ENCODE results near the gene FADS2.

FADS2 gene

DNA sequence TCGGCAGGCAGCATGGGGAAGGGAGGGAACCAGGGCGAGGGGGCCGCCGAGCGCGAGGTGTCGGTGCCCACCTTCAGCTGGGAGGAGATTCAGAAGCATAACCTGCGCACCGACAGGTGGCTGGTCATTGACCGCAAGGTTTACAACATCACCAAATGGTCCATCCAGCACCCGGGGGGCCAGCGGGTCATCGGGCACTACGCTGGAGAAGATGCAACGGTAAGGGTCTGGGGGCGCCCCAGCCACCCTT, 204 bp downstream of the FADS2 start:
- CTCF ChIA-PET = interaction anchor here (0.7 to 6.0 kb wide), 13 partner anchors 8 to 280 kb away, joined by 3 to 58 read pairs (median 5); partner anchors contain the start of gene FADS1
- no peak for DNase-seq (ENCODE audit: low read depth, low spot score)
- POLR2A ChIA-PET = interaction anchor here (0.7 to 2.1 kb wide), 6 partner anchors 10 to 711 kb away, joined by 3 to 14 read pairs (median 3); partner anchors contain the start of gene BEST1
- TF ChIP-seq, protein P1, sequence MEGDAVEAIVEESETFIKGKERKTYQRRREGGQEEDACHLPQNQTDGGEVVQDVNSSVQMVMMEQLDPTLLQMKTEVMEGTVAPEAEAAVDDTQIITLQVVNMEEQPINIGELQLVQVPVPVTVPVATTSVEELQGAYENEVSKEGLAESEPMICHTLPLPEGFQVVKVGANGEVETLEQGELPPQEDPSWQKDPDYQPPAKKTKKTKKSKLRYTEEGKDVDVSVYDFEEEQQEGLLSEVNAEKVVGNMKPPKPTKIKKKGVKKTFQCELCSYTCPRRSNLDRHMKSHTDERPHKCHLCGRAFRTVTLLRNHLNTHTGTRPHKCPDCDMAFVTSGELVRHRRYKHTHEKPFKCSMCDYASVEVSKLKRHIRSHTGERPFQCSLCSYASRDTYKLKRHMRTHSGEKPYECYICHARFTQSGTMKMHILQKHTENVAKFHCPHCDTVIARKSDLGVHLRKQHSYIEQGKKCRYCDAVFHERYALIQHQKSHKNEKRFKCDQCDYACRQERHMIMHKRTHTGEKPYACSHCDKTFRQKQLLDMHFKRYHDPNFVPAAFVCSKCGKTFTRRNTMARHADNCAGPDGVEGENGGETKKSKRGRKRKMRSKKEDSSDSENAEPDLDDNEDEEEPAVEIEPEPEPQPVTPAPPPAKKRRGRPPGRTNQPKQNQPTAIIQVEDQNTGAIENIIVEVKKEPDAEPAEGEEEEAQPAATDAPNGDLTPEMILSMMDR (IDR thresholded peaks at IDR 0.05; ENCODE audit: insufficient read depth, low read length, missing control alignments) = no peak
- peak overlapping the region; percentile 84 for H3K4me3 ChIP-seq (ENCODE audit: low read depth, low read length)

DNA sequence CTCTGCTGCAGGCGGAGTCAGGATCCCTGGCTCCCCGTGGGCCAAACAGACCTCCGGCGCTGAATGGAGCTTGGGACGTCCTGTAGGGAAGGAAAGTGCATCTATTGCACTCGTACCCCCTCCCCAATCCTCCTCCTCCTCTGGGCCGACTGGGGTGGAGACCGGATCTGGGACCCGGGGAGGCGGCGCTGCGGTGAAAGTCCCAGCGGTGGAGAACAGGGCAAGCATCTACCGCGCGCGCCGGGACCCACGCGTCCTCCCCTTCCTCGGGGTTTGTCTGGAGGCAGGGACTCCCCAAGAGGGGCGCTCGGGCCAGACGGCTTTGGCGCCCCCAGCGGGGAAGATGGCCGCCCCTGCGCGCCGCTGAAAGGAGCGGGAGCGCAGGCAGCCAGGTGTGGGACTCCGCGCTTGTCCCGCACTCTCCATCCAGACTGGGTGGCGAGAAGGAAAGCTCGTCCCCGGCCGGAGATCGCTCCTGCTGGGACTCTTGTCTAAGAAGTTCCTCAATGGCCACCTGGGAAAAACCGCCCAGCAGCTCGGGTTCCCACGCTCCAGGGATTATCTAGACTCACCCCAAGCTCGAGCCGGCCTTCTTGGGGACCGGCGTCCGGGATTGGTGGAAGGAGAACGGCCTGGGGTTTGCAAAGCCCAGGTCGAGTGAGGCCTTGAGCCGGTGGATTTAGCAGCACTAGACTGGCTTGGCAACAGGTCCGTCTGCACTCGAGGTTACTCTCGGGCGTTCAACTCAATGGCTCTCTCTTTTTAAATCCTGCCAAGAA, 718 bp downstream of the FADS2 start:
- H3K4me3 ChIP-seq (ENCODE audit: low read depth, low read length) = peak overlapping the region; percentile 84
- no peak for DNase-seq (ENCODE audit: low read depth, low spot score)
- ChIA-PET CTCF (interaction anchor here (0.7 to 6.0 kb wide), 19 partner anchors 9 to 279 kb away, joined by 3 to 58 read pairs (median 5); partner anchors contain the start of gene FADS1), POLR2A (interaction anchor here (1.2 to 2.1 kb wide), 3 partner anchors 10 to 32 kb away, joined by 3 to 14 read pairs (median 7); no protein-coding TSS in a partner anchor)
- TF ChIP-seq, protein P1 (IDR thresholded peaks at IDR 0.05; ENCODE audit: insufficient read depth, low read length, missing control alignments) = peak; percentile 72

DNA sequence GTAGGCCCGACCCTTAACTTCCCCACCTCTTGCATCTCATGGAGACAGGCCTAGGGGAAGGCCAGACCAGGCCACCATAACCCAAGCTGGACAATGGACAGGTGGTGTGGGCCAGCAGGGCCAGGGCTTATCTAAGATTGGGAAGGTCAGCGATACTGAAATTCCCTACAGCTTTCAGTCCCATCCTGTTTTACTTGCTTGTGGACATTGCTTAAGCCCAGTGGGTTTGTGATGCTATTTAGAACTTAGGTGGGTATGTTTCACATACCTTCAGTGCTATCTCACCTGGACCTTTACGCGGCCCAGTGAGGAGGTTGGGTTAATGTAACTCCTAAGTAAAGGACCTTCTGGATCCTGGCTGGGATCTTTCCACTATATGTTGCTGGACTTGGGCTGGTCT, 1.7 kb downstream of the FADS2 start:
- POLR2A ChIA-PET = interaction anchor here (1.1 to 1.2 kb wide), 2 partner anchors 15 to 37 kb away, joined by 4 to 5 read pairs; partner anchors contain the start of genes FEN1 and TMEM258
- peak overlapping the region; percentile 84 for H3K4me3 ChIP-seq (ENCODE audit: low read depth, low read length)
- CTCF ChIA-PET = interaction anchor here (1.0 to 6.0 kb wide), 11 partner anchors 10 to 278 kb away, joined by 3 to 58 read pairs (median 5); partner anchors contain the start of gene FADS1
- TF ChIP-seq, protein P1 (IDR thresholded peaks at IDR 0.05; ENCODE audit: insufficient read depth, low read length, missing control alignments) = no peak
- DNase-seq (ENCODE audit: low read depth, low spot score) = no peak

DNA sequence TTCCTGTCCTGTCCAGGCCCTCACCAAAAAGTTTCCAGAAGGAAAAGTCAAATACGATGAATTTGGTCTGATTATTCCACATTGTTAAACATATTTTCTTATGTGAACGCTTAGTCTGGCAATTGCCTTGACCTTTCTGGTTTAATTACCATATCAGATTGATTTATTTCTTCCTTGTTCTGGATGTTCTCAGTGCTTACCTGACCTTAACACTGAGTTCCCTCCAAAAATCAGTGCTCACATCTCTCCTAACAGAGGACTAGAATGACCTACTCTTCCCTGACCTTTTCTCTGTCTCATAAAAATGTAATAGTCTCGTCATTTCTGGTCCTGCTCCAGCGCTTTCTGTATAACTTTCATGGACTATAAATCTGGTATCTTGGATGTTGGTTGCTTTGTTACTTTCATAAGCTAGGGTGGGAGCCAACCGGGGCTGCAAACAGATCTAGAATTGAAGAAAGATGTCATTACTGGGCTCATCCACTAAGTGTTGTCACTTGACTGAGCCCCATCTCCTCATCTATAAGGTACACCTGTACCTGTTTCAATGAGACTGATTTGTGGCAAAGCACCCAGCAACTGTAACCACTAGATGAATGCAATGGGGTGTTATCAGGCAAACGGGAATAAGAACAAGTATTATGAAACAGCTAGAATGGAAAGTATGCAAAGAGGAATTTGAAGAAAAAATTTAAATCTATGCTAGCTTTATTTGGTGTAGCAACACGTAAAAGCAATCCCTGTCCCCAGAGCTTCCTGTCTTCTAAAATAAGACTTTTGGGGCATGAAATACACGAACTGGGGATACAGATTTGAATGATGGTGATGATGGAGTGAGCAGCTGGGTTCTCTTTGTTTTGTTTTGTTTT, 2.4 kb downstream of the FADS2 start:
- H3K4me3 ChIP-seq (ENCODE audit: low read depth, low read length) = peak overlapping the region; percentile 84
- ChIA-PET CTCF (interaction anchor here (0.7 to 6.0 kb wide), 4 partner anchors 10 to 33 kb away, joined by 3 to 58 read pairs (median 30); partner anchors contain the start of gene FADS1), POLR2A (interaction anchor here (1.1 to 1.2 kb wide), 2 partner anchors 15 to 38 kb away, joined by 4 to 5 read pairs; partner anchors contain the start of genes FEN1 and TMEM258)
- DNase-seq (ENCODE audit: low read depth, low spot score) = no peak
- TF ChIP-seq, protein P1 (IDR thresholded peaks at IDR 0.05; ENCODE audit: insufficient read depth, low read length, missing control alignments) = no peak

DNA sequence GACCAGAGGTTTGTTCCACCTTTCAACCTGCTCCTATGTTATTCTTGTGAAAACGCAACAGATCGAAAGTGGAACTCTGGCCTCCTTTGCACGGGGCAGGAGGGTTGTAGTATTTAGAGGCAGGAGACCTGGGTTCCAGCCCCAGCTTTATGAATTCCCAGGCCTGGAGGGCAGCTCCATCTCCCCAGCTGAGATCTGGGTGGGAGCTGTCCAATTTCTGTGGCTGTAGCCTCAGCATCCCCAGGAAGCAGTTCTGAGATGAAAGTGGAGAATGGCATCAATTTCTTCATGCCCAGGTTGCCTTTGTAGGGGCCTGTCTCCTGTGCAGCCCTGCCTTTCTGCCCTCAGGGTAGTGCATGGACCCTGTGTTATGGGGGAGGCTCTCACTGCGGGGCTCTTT, 4.1 kb downstream of the FADS2 start:
- TF ChIP-seq, protein P1 (IDR thresholded peaks at IDR 0.05; ENCODE audit: insufficient read depth, low read length, missing control alignments) = no peak
- ChIA-PET POLR2A (no interaction called here), CTCF (interaction anchor here (0.7 to 4.5 kb wide), 3 partner anchors 16 to 250 kb away, joined by 3 to 58 read pairs (median 3); partner anchors contain the start of gene FADS1)
- H3K4me3 ChIP-seq (ENCODE audit: low read depth, low read length) = no peak overlapping the region
- no peak for DNase-seq (ENCODE audit: low read depth, low spot score)

All from AG04449 (cell line).